IMR-90 (cell line): ENCODE data around the gene CELA3B. TPM values are rescaled to one million over a fixed set of nuclear protein-coding genes. Genes with fewer than 3 reads are reported as not detected.
A peak's percentile ranks its signal among the peaks of the same experiment; 100 is the strongest.

ENCODE experiments used
- ATAC-seq: fragments of 200-7000 bp; cut with Tn5 transposase; 2 replicates; pipeline ENCODE4 v1.9.1; 2020; ENCODE audit warnings: low read depth, mild to moderate bottlenecking, moderate library complexity
- BruUV-seq: library from RNA; stranded (reverse); fragments of 400-500 nt; replicated peaks from 2 replicates; lab custom pipeline; 2021; lab: Mats Ljungman, UMichigan
- CTCF ChIA-PET: fragments of 300-600 bp; formaldehyde crosslinking; extraction: SDS; loops from one replicate; lab custom pipeline; 2021; ENCODE audit warnings: antibody characterized with exemption; lab: Yijun Ruan, JAX
- POLR2A ChIA-PET: fragments of 300-600 bp; sonication (Branson Sonifier 250); formaldehyde crosslinking; loops from one replicate; lab custom pipeline; 2022; ENCODE audit warnings: antibody characterized with exemption; ENCODE audit not compliant: unreplicated experiment; lab: Charles Lee
- DNase-seq: peaks from one replicate; pipeline ENCODE4 v3.0.0; 2013
- H2AFZ ChIP-seq: replicated peaks from 2 replicates; pipeline ENCODE3; 2013; ENCODE audit warnings: low read length, mild to moderate bottlenecking; ENCODE audit not compliant: poor library complexity
- H2AK5ac ChIP-seq: 2 replicates; pipeline ENCODE4 v1.6.1; 2013; ENCODE audit warnings: low read depth, low read length, inconsistent platforms
- H2AK9ac ChIP-seq: replicated peaks from 2 replicates; pipeline ENCODE3; 2013; ENCODE audit warnings: mild to moderate bottlenecking, low read depth, low read length, moderate library complexity; ENCODE audit not compliant: poor library complexity
- H2BK120ac ChIP-seq: 2 replicates; pipeline ENCODE4 v1.6.1; 2013; ENCODE audit warnings: low read depth, low read length, inconsistent platforms
- H2BK15ac ChIP-seq: 3 replicates; pipeline ENCODE4 v1.6.1; 2013; ENCODE audit warnings: low read depth, low read length, inconsistent platforms
- H2BK20ac ChIP-seq: 2 replicates; pipeline ENCODE4 v1.6.1; 2013; ENCODE audit warnings: low read depth, mild to moderate bottlenecking, inconsistent platforms, low read length, moderate library complexity
- H2BK5ac ChIP-seq: 2 replicates; pipeline ENCODE4 v1.6.1; 2013; ENCODE audit warnings: mild to moderate bottlenecking, low read depth, low read length, inconsistent platforms; ENCODE audit not compliant: poor library complexity, severe bottlenecking
- H3K14ac ChIP-seq: replicated peaks from 2 replicates; pipeline ENCODE4 v1.6.1; 2013; ENCODE audit warnings: low read depth, low read length, inconsistent platforms
- H3K18ac ChIP-seq: 2 replicates; pipeline ENCODE4 v1.6.1; 2013; ENCODE audit warnings: low read depth, low read length, control low read depth
- H3K23ac ChIP-seq: 2 replicates; pipeline ENCODE4 v1.6.1; 2013; ENCODE audit warnings: low read depth, low read length, inconsistent platforms
- H3K27ac ChIP-seq: 2 replicates; pipeline ENCODE4 v1.5.1; 2013; ENCODE audit warnings: mild to moderate bottlenecking, control low read depth, low read length; ENCODE audit not compliant: insufficient read depth
- H3K27me3 ChIP-seq: 2 replicates; pipeline ENCODE4 v1.6.1; 2013; ENCODE audit warnings: low read length; ENCODE audit not compliant: control insufficient read depth, insufficient read depth
- H3K36me3 ChIP-seq: 2 replicates; pipeline ENCODE4 v1.6.1; 2013; ENCODE audit warnings: low read length, mixed read lengths; ENCODE audit not compliant: control insufficient read depth, insufficient read depth
- H3K4ac ChIP-seq: 2 replicates; pipeline ENCODE4 v1.6.1; 2013; ENCODE audit warnings: low read depth, low read length, inconsistent platforms
- H3K4me1 ChIP-seq: 2 replicates; pipeline ENCODE4 v1.6.1; 2013; ENCODE audit warnings: low read length, mixed read lengths; ENCODE audit not compliant: control insufficient read depth, insufficient read depth
- H3K4me2 ChIP-seq: 2 replicates; pipeline ENCODE4 v1.6.1; 2013; ENCODE audit warnings: low read depth, mild to moderate bottlenecking, control low read depth, low read length, moderate library complexity
- H3K4me3 ChIP-seq: 2 replicates; pipeline ENCODE4 v1.5.1; 2013; ENCODE audit warnings: low read depth, mild to moderate bottlenecking, control low read depth, low read length, moderate library complexity; ENCODE audit not compliant: insufficient read depth
- H3K56ac ChIP-seq: 2 replicates; pipeline ENCODE4 v1.6.1; 2013; ENCODE audit warnings: low read length, inconsistent platforms; ENCODE audit not compliant: insufficient read depth; ENCODE audit errors: extremely low read depth
- H3K79me1 ChIP-seq, 2 experiments: 2 replicates each; pipeline ENCODE4 v1.6.1; 2013; ENCODE audit warnings: low read length in 2 of 2, inconsistent platforms in 1 of 2, low read depth in 1 of 2
- H3K9ac ChIP-seq: 2 replicates; pipeline ENCODE4 v1.6.1; 2013; ENCODE audit warnings: low read depth, low read length, control low read depth
- H3K9me1 ChIP-seq: 2 replicates; pipeline ENCODE4 v1.6.1; 2013; ENCODE audit warnings: low read length, inconsistent platforms; ENCODE audit not compliant: insufficient read depth
- H3K9me3 ChIP-seq: 2 replicates; pipeline ENCODE4 v1.6.1; 2013; ENCODE audit warnings: low read length; ENCODE audit not compliant: control insufficient read depth, insufficient read depth
- H4K20me1 ChIP-seq: 2 replicates; pipeline ENCODE4 v1.6.1; 2013; ENCODE audit warnings: low read length, inconsistent platforms; ENCODE audit not compliant: insufficient read depth
- H4K5ac ChIP-seq: 2 replicates; pipeline ENCODE4 v1.6.1; 2013; ENCODE audit warnings: mild to moderate bottlenecking, low read depth, low read length, control low read depth
- H4K8ac ChIP-seq, 2 experiments: 2 replicates each; pipeline ENCODE4 v1.6.1; 2013; ENCODE audit warnings: low read depth in 2 of 2, low read length in 2 of 2, control low read depth in 1 of 2, inconsistent platforms in 1 of 2
- H4K91ac ChIP-seq: 2 replicates; pipeline ENCODE4 v1.6.1; 2013; ENCODE audit warnings: low read depth, low read length, inconsistent platforms; ENCODE audit not compliant: insufficient read depth
- BHLHE40 ChIP-seq: fragments of 150-350 bp; IDR thresholded peaks from 2 replicates; pipeline ENCODE4 v1.6.1; 2016; ENCODE audit warnings: mild to moderate bottlenecking, low read depth, low read length
- CTCF ChIP-seq: conservative IDR thresholded peaks from 2 replicates; pipeline ENCODE4 v1.5.1; 2012; ENCODE audit warnings: mild to moderate bottlenecking, low read depth, low read length, improper control_type of control experiment
- FOS ChIP-seq: fragments of 150-350 bp; IDR thresholded peaks from 2 replicates; pipeline ENCODE4 v1.6.1; 2016; ENCODE audit warnings: low read depth, low read length
- POLR2A ChIP-seq: IDR thresholded peaks from 2 replicates; pipeline ENCODE4 v1.6.1; 2012; ENCODE audit warnings: mild to moderate bottlenecking, low read depth, low read length
- RAD21 ChIP-seq: IDR thresholded peaks from 2 replicates; pipeline ENCODE4 v1.6.1; 2012; ENCODE audit warnings: low read length, improper control_type of control experiment
- SMC3 ChIP-seq: fragments of 150-350 bp; IDR thresholded peaks from 2 replicates; pipeline ENCODE4 v1.6.1; 2016; ENCODE audit warnings: low read depth, mild to moderate bottlenecking, antibody characterized with exemption, low read length, moderate library complexity
- USF2 ChIP-seq: fragments of 150-350 bp; IDR thresholded peaks from 2 replicates; pipeline ENCODE4 v1.6.1; 2017; ENCODE audit warnings: mild to moderate bottlenecking, antibody characterized with exemption, low read length, low read depth
- WGBS, 2 experiments: methylation state at CpG; one replicate each; pipeline versions ENCODE4 v1.1.5 to v1.1.7; 2013; ENCODE audit warnings: missing lambda C conversion rate in 2 of 2; ENCODE audit not compliant: insufficient read length in 1 of 2; ENCODE audit errors: extremely low coverage in 2 of 2; 5-methylcytosine and 5-hydroxymethylcytosine counted together
- dilution Hi-C: fragments of 300-500 bp; cut with HindIII; formaldehyde crosslinking; loops from one replicate; pipeline ENCODE4 v1.14.3; 2018; ENCODE audit warnings: low sequenced_read_pairs; ENCODE audit not compliant: unreplicated experiment
- in situ Hi-C: fragments of 300-500 bp; cut with MboI; formaldehyde crosslinking; loops from 3 replicates; pipeline ENCODE4 v1.14.3; 2019; ENCODE audit warnings: low sequenced_read_pairs, inconsistent platforms, mixed read lengths
- intact Hi-C: fragments of 100-400 bp; cut with micrococcal nuclease; formaldehyde crosslinking; loops from 2 replicates; pipeline ENCODE4 v1.10.0; 2022
- polyA plus RNA-seq, 3 experiments: library from polyadenylated mRNA; depleted of rRNA; stranded (reverse); fragments of >200 nt; gene quantifications; 2 replicates each; pipeline ENCODE4 v1.2.3, GENCODE V29; 2012; ENCODE audit warnings: low replicate concordance in 1 of 3
- total RNA-seq: library from RNA; depleted of rRNA; stranded (reverse); fragments of >200 nt; gene quantifications from 2 replicates; pipeline ENCODE4 v1.2.3, GENCODE V29; 2012

The CELA3B gene
- total and polyA plus RNA-seq, 2 of the 4 experiments (the other 2 are of a cell fraction), result not detected

- Histone ChIP-seq H3K27me3 (no peaks in the 10 kb centered on the region), H4K8ac (peak overlapping the region in 1 of 2 experiments; percentile 48; a peak in 1 of 4 replicates), H2AFZ (peak overlapping the region; percentile 88), H3K9me1 (peaks cover 5% of the 10 kb centered on the region), H4K5ac (no peak overlapping the region), H2AK9ac (peak overlapping the region; percentile 87), H3K18ac (no peak overlapping the region), H3K14ac (no peak overlapping the region; the same call in 1 of the 2 replicates), H2BK15ac (peak overlapping the region; percentile 47; the same call in 1 of the 3 replicates), H3K4me2 (no peak overlapping the region), H3K9ac (no peak overlapping the region), H3K27ac (no peak overlapping the region), H3K4me3 (no peak overlapping the region), H3K79me1 (no peaks in the 10 kb centered on the region), H3K36me3 (no peaks in the 10 kb centered on the region), H2BK5ac (no peak overlapping the region), H4K91ac (no peak overlapping the region), H3K4me1 (peaks cover 3% of the 10 kb centered on the region; the same call in 1 of the 2 replicates), H4K20me1 (no peaks in the 10 kb centered on the region), H3K23ac (peak overlapping the region; percentile 60; the same call in 1 of the 2 replicates), H2AK5ac (peak overlapping the region; percentile 96), H3K9me3 (no peaks in the 10 kb centered on the region), H2BK20ac (peak overlapping the region; percentile 80), H3K56ac (no peak overlapping the region), H3K4ac (peak overlapping the region; percentile 87), H2BK120ac (no peak overlapping the region)
- intact Hi-C loops, result loop anchor here (2.0 to 10.0 kb wide), 3 partner anchors 46 to 259 kb away; no protein-coding TSS in a partner anchor
- dilution Hi-C loops, result no loop called here
- ChIA-PET POLR2A (no interaction called here), CTCF (interaction anchor here (0.6 to 0.7 kb wide), 4 partner anchors 180 to 243 kb away, joined by 3 to 4 read pairs (median 4); no protein-coding TSS in a partner anchor)
- ATAC-seq (peak; percentile 88), DNase-seq (peak; percentile 57)
- WGBS, 2 experiments, result 0% methylated on average over 2 of the region's 11 CpGs; no CpG with 5 or more reads in 1 of the 2 experiments
- BruUV-seq, result no TSS peak
- TF ChIP-seq BHLHE40 (no peak), CTCF (peak; percentile 84), FOS (no peak), USF2 (no peak), SMC3 (peak; percentile 89), RAD21 (peak; percentile 93), POLR2A (peak; percentile 30; the same call in 1 of the 2 replicates)
- in situ Hi-C loops, result loop anchor here (25.0 kb wide), 1 partner anchor 251 kb away; no protein-coding TSS in a partner anchor
Measured at GRCh38 chr1:21963477-21964217, 13.2 kb upstream of the CELA3B start.
